HG03558 (cell line): ENCODE measurements around the gene MAP1LC3B.

Experiments used
- ATAC-seq: cut with Tn5 transposase; IDR thresholded peaks from one replicate; pipeline ENCODE4 v1.9.1; 2021; ENCODE audit warnings: moderate number of reproducible peaks; ENCODE audit not compliant: unreplicated experiment; ENCODE audit errors: extremely low read depth

Gene MAP1LC3B

GRCh38 chr16:87447323-87447722 is 55.2 kb downstream of the MAP1LC3B start:
- no peak for ATAC-seq

- no peak for ATAC-seq
Observed at GRCh38 chr16:87448866-87449265, 56.7 kb downstream of the MAP1LC3B start.

GRCh38 chr16:87451563-87452210 is 59.6 kb downstream of the MAP1LC3B start:
- no peak for ATAC-seq

GRCh38 chr16:87453326-87453725 is 61.2 kb downstream of the MAP1LC3B start:
- no peak for ATAC-seq
